Measurements from ENCODE around the gene MLX. TPM values are rescaled to one million over a fixed set of nuclear protein-coding genes. Genes with fewer than 3 reads are reported as not detected.

MLX gene
- 10 to 100 TPM; 31.5 to 41.2 TPM for total RNA-seq

GRCh38 chr17:42566883-42567573 is at the start of gene MLX:
Gene MLX, plus strand, starts transcription at chr17:42567100. Its CDS starts 25 bp downstream, at chr17:42567125.
- H3K4me1 ChIP-seq (ENCODE audit: control insufficient read depth in 1 of 2, low read depth in 2 of 2), result peaks cover 23 to 43% of the 10 kb centered on the region in 2 donors
- peak; percentile 72 for DNase-seq (ENCODE audit: low spot score)
- peak; percentile 60 for ATAC-seq (ENCODE audit: insufficient number of reproducible peaks, low FRiP score, low read depth)
- peaks cover 52% of the 10 kb centered on the region for H3K36me3 ChIP-seq
- no peaks in the 10 kb centered on the region for H3K9me3 ChIP-seq
- TF ChIP-seq CTCF (IDR thresholded peaks at IDR 0.05), result no peak
- no peaks in the 10 kb centered on the region for H3K27me3 ChIP-seq (replicated peaks; ENCODE audit: insufficient read depth)
- H3K4me3 ChIP-seq, result peak within 1 kb of the TSS; percentile 91
- peak within 1 kb of the TSS; percentile 93 to 94 for H3K27ac ChIP-seq

GRCh38 chr17:42517516-42517915 is 49.4 kb upstream of the MLX start:
- no peak for ATAC-seq (ENCODE audit: insufficient number of reproducible peaks, low FRiP score, low read depth)
- no peaks in the 10 kb centered on the region for H3K27me3 ChIP-seq (replicated peaks; ENCODE audit: insufficient read depth)
- TF ChIP-seq CTCF (IDR thresholded peaks at IDR 0.05), result peak; percentile 95
- no peaks in the 10 kb centered on the region for H3K9me3 ChIP-seq
- peak; percentile 64 for DNase-seq (ENCODE audit: low spot score)
- no peaks in the 10 kb centered on the region for H3K36me3 ChIP-seq
- H3K27ac ChIP-seq, result peak overlapping the region; percentile 96
- peaks cover 69 to 88% of the 10 kb centered on the region in 2 donors for H3K4me1 ChIP-seq (ENCODE audit: control insufficient read depth in 1 of 2, low read depth in 2 of 2)
- H3K4me3 ChIP-seq, result no peak overlapping the region

GRCh38 chr17:42518046-42518754 is 48.7 kb upstream of the MLX start:
- peaks cover 69 to 88% of the 10 kb centered on the region in 2 donors for H3K4me1 ChIP-seq (ENCODE audit: control insufficient read depth in 1 of 2, low read depth in 2 of 2)
- no peaks in the 10 kb centered on the region for H3K9me3 ChIP-seq
- H3K27ac ChIP-seq, result peak overlapping the region; percentile 96
- no peaks in the 10 kb centered on the region for H3K36me3 ChIP-seq
- DNase-seq (ENCODE audit: low spot score) (peak; percentile 80), ATAC-seq (ENCODE audit: insufficient number of reproducible peaks, low FRiP score, low read depth) (peak; percentile 52)
- TF ChIP-seq CTCF (IDR thresholded peaks at IDR 0.05), result no peak
- peak overlapping the region; percentile 9 for H3K4me3 ChIP-seq
- no peaks in the 10 kb centered on the region for H3K27me3 ChIP-seq (replicated peaks; ENCODE audit: insufficient read depth)

GRCh38 chr17:42518755-42519545 is 48.0 kb upstream of the MLX start:
- no peak for TF ChIP-seq CTCF (IDR thresholded peaks at IDR 0.05)
- no peak for ATAC-seq (ENCODE audit: insufficient number of reproducible peaks, low FRiP score, low read depth)
- peak overlapping the region; percentile 9 for H3K4me3 ChIP-seq
- H3K4me1 ChIP-seq (ENCODE audit: control insufficient read depth in 1 of 2, low read depth in 2 of 2), result peaks cover 68 to 89% of the 10 kb centered on the region in 2 donors
- H3K36me3 ChIP-seq, result no peaks in the 10 kb centered on the region
- no peaks in the 10 kb centered on the region for H3K9me3 ChIP-seq
- H3K27me3 ChIP-seq (replicated peaks; ENCODE audit: insufficient read depth), result no peaks in the 10 kb centered on the region
- H3K27ac ChIP-seq, result peak overlapping the region; percentile 96
- no peak for DNase-seq (ENCODE audit: low spot score)

All from thoracic aorta (tissue), 2 donors.